Muscle of back (tissue), 11 donors: ENCODE measurements around the gene UGT1A8. TPM values are rescaled to one million over a fixed set of nuclear protein-coding genes. Genes with fewer than 3 reads are reported as not detected.
"Not testable (repeated sequence)": the region's sequence is repeated elsewhere in the genome, so short reads cannot be mapped to it uniquely, and the experiment has no call there.

Source experiments
- DNase-seq, 3 donors: peaks; one replicate each; pipeline versions ENCODE4 v3.0.0 to v3.0.0-alpha.2; 2013
- polyA plus RNA-seq, 10 donors: library from polyadenylated mRNA; unstranded; fragments of 120-200 nt; gene quantifications; one replicate each; pipeline ENCODE4 v1.2.1, GENCODE V29; 2013; ENCODE audit not compliant: insufficient read length in 10 of 10

The UGT1A8 gene
- polyA plus RNA-seq, 10 donors: not detected

DNA sequence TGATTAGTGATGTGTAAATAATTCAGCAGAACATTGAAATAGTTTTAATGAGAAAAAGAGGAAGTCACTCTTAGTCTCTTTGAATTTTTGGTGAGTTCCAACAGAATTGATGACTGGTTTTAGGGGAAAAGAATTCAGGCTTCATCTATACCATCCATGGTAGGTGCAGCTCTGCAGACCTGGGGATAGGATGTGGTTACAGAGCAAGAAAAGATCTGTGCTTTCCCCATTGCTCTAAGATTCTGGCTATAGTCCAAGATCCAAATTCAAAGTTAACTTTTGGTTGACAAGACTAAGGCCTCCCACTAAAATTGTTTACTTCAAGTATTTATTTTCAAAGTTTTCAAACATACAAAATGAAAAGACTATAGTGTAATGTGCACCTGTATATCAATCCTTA lies 22.4 kb downstream of the UGT1A8 start:
- no peak for DNase-seq

DNA sequence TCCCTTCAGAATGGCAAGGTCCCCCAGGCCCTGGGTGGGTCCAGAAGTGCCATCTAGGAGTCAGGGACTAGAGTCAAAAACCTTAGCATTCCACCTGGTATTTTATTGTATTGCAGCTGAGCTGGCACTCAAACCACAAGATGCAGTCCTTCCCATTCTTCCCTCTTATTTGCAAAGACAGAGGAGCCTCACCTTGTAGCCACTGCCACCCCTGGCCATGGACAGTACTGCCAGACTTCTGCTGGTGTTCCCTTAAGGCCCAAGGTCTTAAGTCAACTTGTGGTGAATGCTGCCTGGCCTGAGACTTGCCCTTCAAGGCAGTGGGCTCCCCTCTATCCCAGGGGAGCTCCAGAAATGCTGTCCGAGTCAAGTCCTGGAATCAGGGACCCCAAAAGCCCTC lies 25.7 kb downstream of the UGT1A8 start:
- no peak for DNase-seq

DNA sequence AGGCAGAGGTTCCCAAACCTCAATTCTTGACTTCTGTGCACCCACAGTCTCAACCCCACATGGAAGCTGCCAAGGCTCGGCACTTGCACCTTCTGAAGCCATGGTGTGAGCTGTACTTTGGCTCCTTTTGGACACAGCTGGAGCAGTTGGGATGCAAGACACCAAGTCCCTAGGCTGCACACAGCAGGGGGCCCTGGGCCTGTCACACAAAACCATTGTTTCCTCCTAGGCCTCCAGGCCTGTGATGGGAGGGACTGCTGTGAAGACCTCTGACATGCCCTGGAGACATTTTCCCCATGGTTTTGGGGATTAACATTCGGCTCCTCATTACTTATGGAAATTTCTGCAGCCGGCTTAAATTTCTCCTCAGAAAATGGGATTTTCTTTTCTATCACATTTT lies 28.6 kb downstream of the UGT1A8 start:
- DNase-seq: not testable (repeated sequence)

GRCh38 chr2:233650981-233651380 lies 33.5 kb downstream of the UGT1A8 start:
- no peak for DNase-seq

DNA sequence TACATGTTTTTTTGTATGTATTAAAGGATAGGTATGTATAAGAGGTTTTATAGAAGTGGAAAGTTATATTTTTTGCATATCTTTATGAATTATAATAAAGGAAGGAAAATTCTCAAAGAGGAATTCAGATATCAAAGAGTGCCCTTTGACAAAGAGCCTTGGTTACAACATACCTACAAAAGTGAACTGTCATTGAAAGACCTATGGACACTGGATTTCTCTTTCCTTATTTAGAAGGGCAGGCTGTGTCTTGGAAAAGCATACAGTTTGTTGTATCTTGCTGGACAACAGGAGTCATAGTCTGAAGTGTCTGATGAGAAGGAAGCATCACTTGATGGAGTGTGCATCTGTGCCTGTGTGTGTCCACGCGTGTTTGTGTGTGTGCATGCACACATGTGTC lies 34.0 kb downstream of the UGT1A8 start:
- no peak for DNase-seq

DNA sequence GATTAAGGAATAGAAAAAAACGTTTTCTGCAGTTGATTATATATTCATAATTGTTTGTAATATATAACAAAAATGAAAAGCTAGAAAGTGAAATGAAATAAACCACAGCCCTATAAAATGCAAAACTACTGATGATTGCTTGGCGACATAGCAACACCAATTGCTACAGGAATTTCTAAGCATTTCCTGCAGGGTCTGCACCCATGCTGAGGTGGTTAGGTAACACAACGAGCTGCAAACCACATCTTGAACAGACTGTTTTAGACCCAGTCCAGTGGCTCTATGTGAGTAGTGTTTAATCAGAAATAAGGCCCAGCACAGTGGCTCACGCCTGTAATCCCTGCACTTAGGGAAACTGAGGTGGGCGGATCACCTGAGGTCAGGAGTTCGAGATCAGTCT lies 37.1 kb downstream of the UGT1A8 start:
- DNase-seq: no peak

DNA sequence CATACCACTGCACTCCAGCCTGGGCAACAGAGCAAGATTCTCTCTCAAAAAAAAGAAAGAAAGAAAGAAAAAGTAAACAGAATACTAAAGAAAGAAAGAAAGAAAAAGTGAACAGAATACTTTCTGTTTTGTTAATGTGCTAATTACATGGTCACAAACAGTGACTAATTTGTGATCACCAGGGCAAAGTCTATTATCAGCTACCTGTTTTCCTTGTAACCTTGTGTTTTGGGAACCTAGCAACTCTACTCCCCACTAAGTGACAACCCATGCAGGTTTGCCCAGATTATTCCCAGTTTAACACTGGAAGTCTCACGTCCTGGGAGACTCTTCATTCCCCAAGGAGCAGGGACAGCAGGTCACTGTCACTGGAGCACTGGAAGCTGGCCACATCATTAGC lies 37.6 kb downstream of the UGT1A8 start:
- no peak for DNase-seq

DNA sequence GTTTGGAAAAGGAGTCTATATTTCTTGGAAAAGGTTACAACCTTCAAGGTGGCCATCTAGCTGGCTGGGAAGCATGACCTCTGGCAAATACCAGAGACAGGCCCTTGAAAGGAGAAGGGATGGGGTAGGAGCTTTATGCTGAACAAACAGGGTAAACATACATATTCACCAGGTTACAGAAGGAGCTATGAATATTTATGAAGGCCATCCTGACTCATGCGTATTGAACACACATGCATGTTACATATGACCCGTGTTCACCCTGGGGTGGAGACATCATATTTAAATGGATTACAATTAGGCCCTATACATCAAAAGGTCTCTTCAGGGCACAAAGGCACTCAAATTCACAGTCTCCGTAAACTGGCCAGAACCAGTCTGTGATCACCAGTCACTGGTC lies 38.5 kb downstream of the UGT1A8 start:
- not testable (repeated sequence) for DNase-seq

GRCh38 chr2:233656443-233656842 lies 39.0 kb downstream of the UGT1A8 start:
- DNase-seq: no peak

- no peak for DNase-seq
These were observed 41.2 kb downstream of the UGT1A8 start for GRCh38 chr2:233658610-233659009.

DNA sequence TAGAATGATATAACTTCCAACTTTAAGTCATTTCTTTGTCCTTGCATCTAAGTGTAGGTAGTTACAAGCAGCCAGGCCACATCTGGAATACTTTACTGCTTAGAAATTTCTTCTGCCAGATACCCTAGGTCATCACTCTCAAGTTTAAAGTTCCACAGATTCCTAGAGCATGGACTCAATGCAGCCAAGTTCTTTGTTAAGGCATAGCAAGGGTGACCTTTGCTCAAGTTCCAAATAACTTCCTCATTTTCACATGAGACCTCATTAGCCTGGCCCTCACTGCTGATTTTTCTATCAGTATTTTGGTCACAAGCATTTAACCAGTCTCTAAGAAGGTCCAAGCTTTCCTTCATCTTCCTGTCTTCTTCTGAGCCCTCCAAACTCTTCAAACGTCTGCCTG lies 46.5 kb downstream of the UGT1A8 start:
- DNase-seq: no peak

DNA sequence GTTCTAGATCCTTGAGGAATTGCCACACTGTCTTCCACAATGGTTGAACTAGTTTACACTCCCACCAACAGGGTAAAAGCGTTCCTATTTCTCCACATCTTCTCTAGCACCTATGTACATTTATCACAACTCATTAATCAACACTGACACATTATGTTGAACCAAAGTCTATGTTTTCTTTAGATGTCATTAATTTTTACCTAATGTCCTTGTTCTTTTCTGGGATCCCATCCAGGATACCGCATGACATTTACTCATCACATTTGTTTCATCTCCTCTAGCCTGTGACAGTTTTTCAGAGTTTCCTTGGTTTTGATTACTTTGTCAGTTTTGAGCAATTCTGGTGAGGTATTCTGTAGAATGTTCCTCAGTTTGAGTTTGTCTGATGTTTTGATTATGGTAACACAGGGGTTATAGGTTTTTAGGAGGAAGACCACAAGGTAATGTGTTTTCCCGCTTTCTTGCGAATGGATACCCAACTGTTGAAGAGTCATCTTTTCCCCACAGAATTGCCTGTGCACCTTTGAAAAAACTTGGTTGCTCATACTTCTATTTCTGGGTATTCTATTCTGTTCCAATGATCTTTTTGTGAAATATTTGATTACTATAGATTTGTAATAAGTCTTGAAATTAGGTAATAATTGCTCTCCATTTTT lies 51.3 kb downstream of the UGT1A8 start:
- DNase-seq: no peak

GRCh38 chr2:233671290-233672161 lies 54.1 kb downstream of the UGT1A8 start, which contains the start of gene UGT1A9:
TSS of gene UGT1A9 (plus strand) at chr2:233671898. CDS start at chr2:233671935, 37 bp downstream.
- no peak for DNase-seq

GRCh38 chr2:233672886-233673285 lies 55.5 kb downstream of the UGT1A8 start:
- no peak for DNase-seq

- DNase-seq: no peak
These were observed 56.5 kb downstream of the UGT1A8 start for GRCh38 chr2:233673896-233674295.

GRCh38 chr2:233674314-233674713 lies 56.9 kb downstream of the UGT1A8 start:
- no peak for DNase-seq

- no peak for DNase-seq
These were observed 57.6 kb downstream of the UGT1A8 start for GRCh38 chr2:233674995-233675394.

GRCh38 chr2:233676046-233676445 lies 58.6 kb downstream of the UGT1A8 start:
- no peak for DNase-seq

GRCh38 chr2:233679196-233679595 lies 61.8 kb downstream of the UGT1A8 start:
- no peak for DNase-seq

- DNase-seq: no peak
These were observed 63.1 kb downstream of the UGT1A8 start for GRCh38 chr2:233680361-233681045.

- no peak for DNase-seq
These were observed 64.2 kb downstream of the UGT1A8 start, which contains the start of gene UGT1A7 for GRCh38 chr2:233681521-233682099. TSS of gene UGT1A7 (plus strand) at chr2:233681901. CDS start at chr2:233681938, 37 bp downstream.

DNA sequence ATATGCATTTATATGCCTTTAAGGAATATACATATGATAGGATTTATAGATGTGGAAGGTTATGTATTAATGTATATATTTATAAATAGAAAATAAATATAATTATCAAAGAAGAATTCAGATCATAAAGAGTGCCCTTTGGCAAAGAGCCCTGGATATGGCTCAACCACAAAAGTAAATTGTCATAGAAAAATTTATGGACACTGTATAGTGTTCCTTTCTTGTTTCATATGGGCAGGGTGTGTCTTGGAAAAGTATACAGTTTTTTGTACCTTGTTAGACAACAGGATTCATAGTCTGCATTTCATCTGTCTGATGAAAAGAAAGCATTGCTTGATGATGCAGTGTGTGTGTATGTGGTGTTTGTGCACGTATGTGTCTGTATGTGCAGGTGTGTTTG lies 67.2 kb downstream of the UGT1A8 start:
- DNase-seq: no peak
